WTC11 (cell line): ENCODE measurements around the gene TPGS1. TPM values are rescaled to one million over a fixed set of nuclear protein-coding genes. Genes with fewer than 3 reads are reported as not detected.

Experiments used
- ATAC-seq: fragments of 200-7000 bp; cut with Tn5 transposase; 2 replicates; pipeline ENCODE4 v1.10.0; 2021; ENCODE audit warnings: mild to moderate bottlenecking, moderate library complexity
- CTCF ChIA-PET: fragments of 300-600 bp; sonication (Branson Sonifier 250); formaldehyde crosslinking; loops from one replicate; lab custom pipeline; 2021; ENCODE audit warnings: antibody characterized with exemption; lab: Charles Lee
- POLR2A ChIA-PET: fragments of 350-600 bp; sonication (Branson Sonifier 250); formaldehyde crosslinking; loops from one replicate; lab custom pipeline; 2021; ENCODE audit warnings: antibody characterized with exemption; lab: Charles Lee
- DNase-seq: peaks from one replicate; pipeline ENCODE4 v3.0.0; 2021; ENCODE audit warnings: low spot score
- H3K27ac Mint-ChIP-seq: 2 replicates; pipeline ENCODE4 v1.8.0; 2021; ENCODE audit warnings: mixed read lengths
- H3K27me3 Mint-ChIP-seq: 2 replicates; pipeline ENCODE4 v1.8.0; 2021; ENCODE audit warnings: low read depth, mild to moderate bottlenecking, moderate library complexity, mixed read lengths
- H3K36me3 Mint-ChIP-seq: 2 replicates; pipeline ENCODE4 v1.8.0; 2021; ENCODE audit warnings: mixed read lengths
- H3K4me1 Mint-ChIP-seq: 2 replicates; pipeline ENCODE4 v1.8.0; 2022; ENCODE audit warnings: mixed read lengths
- H3K4me3 Mint-ChIP-seq: 2 replicates; pipeline ENCODE4 v1.8.0; 2021; ENCODE audit warnings: mild to moderate bottlenecking, moderate library complexity, mixed read lengths
- H3K9me3 Mint-ChIP-seq: 2 replicates; pipeline ENCODE4 v1.8.0; 2021; ENCODE audit warnings: mixed read lengths
- ARID4B ChIP-seq: sonication (generic); formaldehyde crosslinking; IDR thresholded peaks from 2 replicates; pipeline ENCODE4 v1.8.0; 2023; ENCODE audit warnings: missing genetic modification reagents, mild to moderate bottlenecking, borderline replicate concordance
- E2F4 ChIP-seq: sonication (generic); formaldehyde crosslinking; IDR thresholded peaks from 2 replicates; pipeline ENCODE4 v1.8.1; 2022; ENCODE audit warnings: low read depth, mild to moderate bottlenecking, moderate library complexity, missing genetic modification reagents, borderline replicate concordance
- E2F5 ChIP-seq: sonication (generic); formaldehyde crosslinking; IDR thresholded peaks from 2 replicates; pipeline ENCODE4 v1.8.1; 2022; ENCODE audit warnings: mild to moderate bottlenecking, moderate library complexity, missing genetic modification reagents
- ELF4 ChIP-seq: sonication (generic); formaldehyde crosslinking; IDR thresholded peaks from 2 replicates; pipeline ENCODE4 v1.8.1; 2022; ENCODE audit warnings: low read depth, mild to moderate bottlenecking, moderate library complexity, missing genetic modification reagents
- ETV6 ChIP-seq: sonication (generic); formaldehyde crosslinking; IDR thresholded peaks from 2 replicates; pipeline ENCODE4 v1.8.1; 2022; ENCODE audit warnings: mild to moderate bottlenecking, missing genetic modification reagents
- HMGA2 ChIP-seq: fragments of 250-450 bp; sonication (Bioruptor Pico); IDR thresholded peaks from 2 replicates; pipeline ENCODE4 v1.4.0; 2021; ENCODE audit warnings: mild to moderate bottlenecking, moderate library complexity
- HMGXB4 ChIP-seq: sonication (generic); formaldehyde crosslinking; IDR thresholded peaks from 2 replicates; pipeline ENCODE4 v1.8.1; 2023; ENCODE audit warnings: mild to moderate bottlenecking, moderate library complexity, missing genetic modification reagents
- JUN ChIP-seq: sonication (generic); formaldehyde crosslinking; IDR thresholded peaks from 2 replicates; pipeline ENCODE4 v1.8.0; 2023; ENCODE audit warnings: mild to moderate bottlenecking, missing genetic modification reagents
- NFATC4 ChIP-seq: fragments of 250-450 bp; sonication (Bioruptor Pico); IDR thresholded peaks from 2 replicates; pipeline ENCODE4 v1.9.0; 2021; ENCODE audit warnings: mild to moderate bottlenecking
- NR2C2 ChIP-seq: sonication (generic); formaldehyde crosslinking; IDR thresholded peaks from 2 replicates; pipeline ENCODE4 v1.8.0; 2022; ENCODE audit warnings: mild to moderate bottlenecking, missing genetic modification reagents
- PRDM15 ChIP-seq: sonication (generic); formaldehyde crosslinking; IDR thresholded peaks from 2 replicates; pipeline ENCODE4 v1.8.0; 2022; ENCODE audit warnings: missing genetic modification reagents
- SMAD3 ChIP-seq: sonication (generic); formaldehyde crosslinking; IDR thresholded peaks from 2 replicates; pipeline ENCODE4 v1.8.0; 2022; ENCODE audit warnings: missing genetic modification reagents, mild to moderate bottlenecking, borderline replicate concordance
- SOX15 ChIP-seq: fragments of 250-450 bp; sonication (Bioruptor Pico); IDR thresholded peaks from 2 replicates; pipeline ENCODE4 v1.9.0; 2021; ENCODE audit warnings: mild to moderate bottlenecking
- USF2 ChIP-seq: sonication (generic); formaldehyde crosslinking; IDR thresholded peaks from 2 replicates; pipeline ENCODE4 v1.8.1; 2023; ENCODE audit warnings: mild to moderate bottlenecking, missing genetic modification reagents, moderate library complexity
- ZNF138 ChIP-seq: sonication (generic); formaldehyde crosslinking; conservative IDR thresholded peaks from 2 replicates; pipeline ENCODE4 v1.8.1; 2022; ENCODE audit warnings: mild to moderate bottlenecking, moderate library complexity, missing genetic modification reagents
- ZNF219 ChIP-seq: sonication (generic); formaldehyde crosslinking; IDR thresholded peaks from 2 replicates; pipeline ENCODE4 v1.8.0; 2023; ENCODE audit warnings: missing genetic modification reagents, mild to moderate bottlenecking, borderline replicate concordance
- ZNF232 ChIP-seq: sonication (generic); formaldehyde crosslinking; IDR thresholded peaks from 2 replicates; pipeline ENCODE4 v1.8.0; 2022; ENCODE audit warnings: mild to moderate bottlenecking, missing genetic modification reagents
- ZNF425 ChIP-seq: fragments of 250-450 bp; sonication (Bioruptor Pico); conservative IDR thresholded peaks from 2 replicates; pipeline ENCODE4 v1.9.0; 2021; ENCODE audit warnings: mild to moderate bottlenecking
- total RNA-seq: library from RNA; stranded (reverse); gene quantifications from 3 replicates; pipeline ENCODE4 v1.2.3, GENCODE V29; 2021

Gene TPGS1
- total RNA-seq, 1 experiment from 2014 or later, result 18.8 TPM

GRCh38 chr19:531753-532560 lies 24.7 kb downstream of the TPGS1 start, which contains the start of gene CDC34:
Gene CDC34, plus strand, starts transcription at chr19:531760. Its CDS starts 172 bp downstream, at chr19:531932.
- DNase-seq (no peak), ATAC-seq (no peak)
- H3K4me3 Mint-ChIP-seq, result peak within 1 kb of the TSS; percentile 79
- POLR2A ChIA-PET, result interaction anchor here (1.3 to 2.3 kb wide), 4 partner anchors 10 to 25 kb away, joined by 4 to 8 read pairs (median 4); no protein-coding TSS in a partner anchor
- no peaks in the 10 kb centered on the region for H3K36me3 Mint-ChIP-seq
- H3K27ac Mint-ChIP-seq, result peak within 1 kb of the TSS; percentile 70; the same call in 1 of the 2 replicates
- H3K4me1 Mint-ChIP-seq, result peaks cover 8% of the 10 kb centered on the region
- CTCF ChIA-PET, result interaction anchor here (0.7 to 6.5 kb wide), 12 partner anchors 10 to 184 kb away, joined by 3 to 82 read pairs (median 5); partner anchors contain the start of genes MADCAM1 and TPGS1
- H3K9me3 Mint-ChIP-seq, result no peaks in the 10 kb centered on the region
- H3K27me3 Mint-ChIP-seq, result peaks cover 8% of the 10 kb centered on the region
- TF ChIP-seq ZNF138 (CRISPR knock-in tag), result no peak
- TF ChIP-seq ETV6 (CRISPR knock-in tag), result no peak
- TF ChIP-seq NR2C2 (CRISPR knock-in tag), result no peak
- no peak for TF ChIP-seq NFATC4 (CRISPR knock-in tag)
- TF ChIP-seq SOX15, result no peak
- TF ChIP-seq SMAD3 (CRISPR knock-in tag), result no peak
- TF ChIP-seq E2F4, result no peak
- no peak for TF ChIP-seq ZNF232 (CRISPR knock-in tag)
- TF ChIP-seq JUN (CRISPR knock-in tag), result 0 out of 2 replicates have a peak, but pooled peaks have one; percentile 39
- no peak for TF ChIP-seq ZNF425 (CRISPR knock-in tag)
- no peak for TF ChIP-seq PRDM15 (CRISPR knock-in tag)
- no peak for TF ChIP-seq E2F5 (CRISPR knock-in tag)
- TF ChIP-seq ARID4B (CRISPR knock-in tag), result peak; percentile 32; the same call in 1 of the 2 replicates
- TF ChIP-seq HMGA2 (CRISPR knock-in tag), result no peak
- peak; percentile 45; the same call in 1 of the 2 replicates for TF ChIP-seq ZNF219 (CRISPR knock-in tag)
- no peak for TF ChIP-seq USF2 (CRISPR knock-in tag)
- TF ChIP-seq HMGXB4 (CRISPR knock-in tag), result peak; percentile 35; the same call in 1 of the 2 replicates
- TF ChIP-seq ELF4 (CRISPR knock-in tag), result no peak
